Mesothelial cell of epicardium (in vitro differentiated cells): ENCODE results near the gene RHOXF1. TPM values are rescaled to one million over a fixed set of nuclear protein-coding genes. Genes with fewer than 3 reads are reported as not detected.
"Not testable (repeated sequence)": the region's sequence is repeated elsewhere in the genome, so short reads cannot be mapped to it uniquely, and the experiment has no call there.

Source experiments
- DNase-seq, 2 experiments: peaks; one replicate each; pipeline ENCODE4 v3.0.0; 2021; ENCODE audit warnings: low spot score in 2 of 2; ENCODE audit not compliant: unreplicated experiment in 2 of 2
- H3K27ac Mint-ChIP-seq: 2 replicates; pipeline ENCODE4 v1.8.0; 2021; ENCODE audit warnings: mixed read lengths
- H3K27me3 Mint-ChIP-seq: 2 replicates; pipeline ENCODE4 v1.8.0; 2021; ENCODE audit warnings: low read depth, mixed read lengths
- H3K36me3 Mint-ChIP-seq: 2 replicates; pipeline ENCODE4 v1.8.0; 2021; ENCODE audit warnings: mixed read lengths
- H3K4me1 Mint-ChIP-seq: 2 replicates; pipeline ENCODE4 v1.8.0; 2021; ENCODE audit warnings: mixed read lengths
- H3K4me3 Mint-ChIP-seq: 2 replicates; pipeline ENCODE4 v1.8.0; 2021; ENCODE audit warnings: mild to moderate bottlenecking, moderate library complexity, mixed read lengths
- H3K9me3 Mint-ChIP-seq: 2 replicates; pipeline ENCODE4 v1.8.0; 2021; ENCODE audit warnings: mixed read lengths
- CTCF ChIP-seq: fragments of 200-600 bp; sonication (generic); IDR thresholded peaks from one replicate; pipeline ENCODE4 v1.5.0; 2021; ENCODE audit warnings: antibody characterized with exemption; ENCODE audit not compliant: unreplicated experiment
- total RNA-seq: library from RNA; stranded (reverse); gene quantifications from 3 replicates; pipeline ENCODE4 v1.2.1, GENCODE V29; 2021

The RHOXF1 gene
- total RNA-seq = 0.47 to 0.89 TPM (median 0.52 TPM) in 3 replicates

- H3K27me3 Mint-ChIP-seq = no peaks in the 10 kb centered on the region
- H3K9me3 Mint-ChIP-seq = peaks cover 15% of the 10 kb centered on the region
- no peak within 1 kb of the TSS for H3K4me3 Mint-ChIP-seq
- H3K36me3 Mint-ChIP-seq = peaks cover 2% of the 10 kb centered on the region
- no peaks in the 10 kb centered on the region for H3K4me1 Mint-ChIP-seq
- no peak for DNase-seq
- no peak within 1 kb of the TSS for H3K27ac Mint-ChIP-seq
- no peak for TF ChIP-seq CTCF
These were observed at the start of gene RHOXF1 for GRCh38 chrX:120115438-120115963. Gene RHOXF1 (minus strand): TSS chrX:120115913. CDS start chrX:120115862, 51 bp downstream.

GRCh38 chrX:120159086-120159485 is 43.4 kb upstream of the RHOXF1 start:
- not testable (repeated sequence) for DNase-seq, H3K9me3 Mint-ChIP-seq, H3K27ac Mint-ChIP-seq, H3K4me1 Mint-ChIP-seq, H3K4me3 Mint-ChIP-seq, H3K36me3 Mint-ChIP-seq, H3K27me3 Mint-ChIP-seq

GRCh38 chrX:120158313-120158712 is 42.6 kb upstream of the RHOXF1 start, which contains the start of gene RHOXF2:
Gene RHOXF2 (plus strand): TSS chrX:120158613. CDS start chrX:120158751, 138 bp downstream.
- H3K4me3 Mint-ChIP-seq, H3K27me3 Mint-ChIP-seq, H3K36me3 Mint-ChIP-seq, H3K27ac Mint-ChIP-seq, H3K4me1 Mint-ChIP-seq, DNase-seq, H3K9me3 Mint-ChIP-seq: not testable (repeated sequence)

GRCh38 chrX:120150109-120150744 is 34.5 kb upstream of the RHOXF1 start:
- not testable (repeated sequence) for H3K27me3 Mint-ChIP-seq, H3K4me1 Mint-ChIP-seq, H3K27ac Mint-ChIP-seq, DNase-seq, H3K4me3 Mint-ChIP-seq
- peaks cover 11% of the 10 kb centered on the region for H3K36me3 Mint-ChIP-seq
- peaks cover 38% of the 10 kb centered on the region for H3K9me3 Mint-ChIP-seq

GRCh38 chrX:120147537-120147936 is 31.8 kb upstream of the RHOXF1 start:
- H3K4me3 Mint-ChIP-seq = no peak overlapping the region
- H3K27me3 Mint-ChIP-seq = no peaks in the 10 kb centered on the region
- TF ChIP-seq CTCF = no peak
- H3K4me1 Mint-ChIP-seq = no peaks in the 10 kb centered on the region
- H3K27ac Mint-ChIP-seq = no peak overlapping the region
- peaks cover 11% of the 10 kb centered on the region for H3K36me3 Mint-ChIP-seq
- H3K9me3 Mint-ChIP-seq = peaks cover 51% of the 10 kb centered on the region
- DNase-seq = no peak

GRCh38 chrX:120146323-120146722 is 30.6 kb upstream of the RHOXF1 start:
- H3K4me1 Mint-ChIP-seq, H3K27ac Mint-ChIP-seq, H3K4me3 Mint-ChIP-seq, H3K27me3 Mint-ChIP-seq, DNase-seq: not testable (repeated sequence)
- Mint-ChIP-seq H3K36me3 (peaks cover 11% of the 10 kb centered on the region), H3K9me3 (peaks cover 62% of the 10 kb centered on the region)

- H3K4me1 Mint-ChIP-seq = no peaks in the 10 kb centered on the region
- peaks cover 11% of the 10 kb centered on the region for H3K36me3 Mint-ChIP-seq
- no peak for TF ChIP-seq CTCF
- DNase-seq = no peak
- H3K9me3 Mint-ChIP-seq = peaks cover 66% of the 10 kb centered on the region
- no peak overlapping the region for H3K27ac Mint-ChIP-seq
- no peak overlapping the region for H3K4me3 Mint-ChIP-seq
- no peaks in the 10 kb centered on the region for H3K27me3 Mint-ChIP-seq
These were observed 29.7 kb upstream of the RHOXF1 start for GRCh38 chrX:120145295-120145925.
